HepG2 (cell line): ENCODE results near the gene ZNF615. TPM values are rescaled to one million over a fixed set of nuclear protein-coding genes. Genes with fewer than 3 reads are reported as not detected.

Source experiments
- AKNA ChIP-seq: sonication (generic); formaldehyde crosslinking; IDR thresholded peaks from 2 replicates; pipeline ENCODE4 v1.4.0; 2020; ENCODE audit warnings: missing genetic modification reagents, borderline replicate concordance
- ATM ChIP-seq: fragments of 450-650 bp; IDR thresholded peaks from 2 replicates; pipeline ENCODE4 v1.7.1; 2017; ENCODE audit warnings: mild to moderate bottlenecking, borderline replicate concordance
- FIP1L1 ChIP-seq: fragments of 200-400 bp; formaldehyde crosslinking; IDR thresholded peaks from 2 replicates; pipeline ENCODE4 v1.6.1; 2018; ENCODE audit warnings: low read depth, mild to moderate bottlenecking, low read length, moderate library complexity, borderline replicate concordance; ENCODE audit not compliant: insufficient read depth
- GATAD2A ChIP-seq: IDR thresholded peaks from 2 replicates; pipeline ENCODE4 v1.6.1; 2016
- PRDM10 ChIP-seq: sonication (generic); formaldehyde crosslinking; IDR thresholded peaks from 2 replicates; pipeline ENCODE4 v1.4.0; 2020; ENCODE audit warnings: low read depth, missing genetic modification reagents
- STAT5B ChIP-seq: sonication (generic); formaldehyde crosslinking; IDR thresholded peaks from 2 replicates; pipeline ENCODE4 v1.4.0; 2020; ENCODE audit warnings: missing genetic modification reagents
- TARDBP ChIP-seq: sonication (generic); formaldehyde crosslinking; IDR thresholded peaks from 2 replicates; pipeline ENCODE4 v1.8.0; 2022; ENCODE audit warnings: mild to moderate bottlenecking, missing genetic modification reagents
- ZKSCAN8 ChIP-seq: IDR thresholded peaks from 2 replicates; pipeline ENCODE4 v1.6.1; 2016; ENCODE audit warnings: borderline replicate concordance, missing genetic modification reagents, missing compliant biosample characterization
- ZMYM4 ChIP-seq: sonication (generic); formaldehyde crosslinking; IDR thresholded peaks from 2 replicates; pipeline ENCODE4 v1.8.1; 2023; ENCODE audit warnings: mild to moderate bottlenecking, missing genetic modification reagents
- ZNF780A ChIP-seq: sonication (generic); formaldehyde crosslinking; IDR thresholded peaks from 2 replicates; pipeline ENCODE4 v1.8.0; 2022; ENCODE audit warnings: mild to moderate bottlenecking, missing genetic modification reagents, moderate library complexity
- polyA plus RNA-seq, 8 experiments: library from polyadenylated mRNA; depleted of rRNA in 3 of 8; stranded (reverse) in 7 of 8; unstranded in 1 of 8; fragments of >200 nt; fragmentation: Illumina TruSeq in 4 of 8; extraction: Trizol in 4 of 8; gene quantifications; 2 replicates each; pipeline versions ENCODE4 v1.2.1 to v1.2.3, GENCODE V29; 2011 to 2016; ENCODE audit warnings: low read depth in 4 of 8, missing spikeins in 1 of 8, mixed read lengths in 1 of 8; ENCODE audit not compliant: insufficient read depth in 1 of 8
- total RNA-seq, 5 experiments: library from RNA; depleted of rRNA; stranded (reverse); fragments of >200 nt; fragmentation: Illumina TruSeq; extraction: Trizol; gene quantifications; 2 replicates each; pipeline ENCODE4 v1.2.3, GENCODE V29; 2016; ENCODE audit warnings: low read depth in 1 of 5
- TF ChIP-seq, protein P1 (sequence below): sonication (generic); formaldehyde crosslinking; IDR thresholded peaks from 2 replicates; pipeline ENCODE4 v1.4.0; 2020; ENCODE audit warnings: missing genetic modification reagents, borderline replicate concordance
- TF ChIP-seq, protein P2 (sequence below): sonication (generic); formaldehyde crosslinking; IDR thresholded peaks from 2 replicates; pipeline ENCODE4 v1.5.0; 2020; ENCODE audit warnings: missing genetic modification reagents

Gene ZNF615
- total and polyA plus RNA-seq, 2 of the 13 experiments (the other 11 are each of a cell fraction or from before 2014, with no cell fraction given): 5.2 to 7.8 TPM

DNA sequence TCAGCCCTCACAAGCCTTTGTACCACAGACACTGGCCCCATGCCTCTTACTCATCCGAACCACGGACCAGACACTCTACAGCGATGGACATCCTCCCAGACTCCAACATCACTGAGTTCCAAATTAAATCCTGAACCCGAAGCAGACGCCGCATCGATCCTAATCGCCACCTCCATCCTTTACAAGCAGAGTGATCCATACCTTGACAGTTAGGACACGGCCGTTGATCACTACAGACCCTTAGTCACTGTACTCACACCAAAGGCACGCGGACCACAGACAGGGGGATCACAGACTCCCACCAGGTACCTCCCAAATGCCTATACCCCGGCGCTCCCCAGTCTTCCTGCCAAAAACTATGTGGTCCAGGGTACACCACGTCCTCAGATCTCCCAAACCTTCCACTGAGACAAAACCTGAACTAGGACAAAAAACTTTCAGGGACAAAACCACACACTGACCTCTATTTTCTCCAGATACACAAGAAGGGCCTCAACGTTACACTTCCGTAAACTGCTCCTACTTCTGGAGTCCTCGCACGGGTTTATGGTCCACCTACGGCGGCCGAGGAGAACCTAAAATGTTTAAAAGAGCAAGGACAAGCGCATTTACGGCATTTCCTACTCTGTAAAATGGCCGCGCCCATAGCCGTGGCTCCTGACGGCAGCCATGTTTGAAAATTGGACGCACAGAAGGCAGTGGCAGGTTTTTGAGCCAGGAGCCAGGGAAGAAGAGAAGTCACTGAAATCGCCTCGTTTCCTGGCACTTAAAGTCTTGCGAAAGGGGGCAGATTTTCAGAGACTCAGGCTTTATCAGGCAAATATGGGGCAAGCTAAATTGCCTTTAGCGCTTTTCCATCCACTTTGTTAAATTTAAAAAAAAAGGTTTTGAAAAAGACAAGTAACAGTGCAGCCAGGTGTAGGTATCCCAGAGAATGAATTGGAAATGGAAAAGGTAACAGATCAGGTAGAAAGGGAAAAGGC lies 21.4 kb downstream of the ZNF615 start, which contains the start of gene ZNF350 (continued):
- TF ChIP-seq, protein P1, sequence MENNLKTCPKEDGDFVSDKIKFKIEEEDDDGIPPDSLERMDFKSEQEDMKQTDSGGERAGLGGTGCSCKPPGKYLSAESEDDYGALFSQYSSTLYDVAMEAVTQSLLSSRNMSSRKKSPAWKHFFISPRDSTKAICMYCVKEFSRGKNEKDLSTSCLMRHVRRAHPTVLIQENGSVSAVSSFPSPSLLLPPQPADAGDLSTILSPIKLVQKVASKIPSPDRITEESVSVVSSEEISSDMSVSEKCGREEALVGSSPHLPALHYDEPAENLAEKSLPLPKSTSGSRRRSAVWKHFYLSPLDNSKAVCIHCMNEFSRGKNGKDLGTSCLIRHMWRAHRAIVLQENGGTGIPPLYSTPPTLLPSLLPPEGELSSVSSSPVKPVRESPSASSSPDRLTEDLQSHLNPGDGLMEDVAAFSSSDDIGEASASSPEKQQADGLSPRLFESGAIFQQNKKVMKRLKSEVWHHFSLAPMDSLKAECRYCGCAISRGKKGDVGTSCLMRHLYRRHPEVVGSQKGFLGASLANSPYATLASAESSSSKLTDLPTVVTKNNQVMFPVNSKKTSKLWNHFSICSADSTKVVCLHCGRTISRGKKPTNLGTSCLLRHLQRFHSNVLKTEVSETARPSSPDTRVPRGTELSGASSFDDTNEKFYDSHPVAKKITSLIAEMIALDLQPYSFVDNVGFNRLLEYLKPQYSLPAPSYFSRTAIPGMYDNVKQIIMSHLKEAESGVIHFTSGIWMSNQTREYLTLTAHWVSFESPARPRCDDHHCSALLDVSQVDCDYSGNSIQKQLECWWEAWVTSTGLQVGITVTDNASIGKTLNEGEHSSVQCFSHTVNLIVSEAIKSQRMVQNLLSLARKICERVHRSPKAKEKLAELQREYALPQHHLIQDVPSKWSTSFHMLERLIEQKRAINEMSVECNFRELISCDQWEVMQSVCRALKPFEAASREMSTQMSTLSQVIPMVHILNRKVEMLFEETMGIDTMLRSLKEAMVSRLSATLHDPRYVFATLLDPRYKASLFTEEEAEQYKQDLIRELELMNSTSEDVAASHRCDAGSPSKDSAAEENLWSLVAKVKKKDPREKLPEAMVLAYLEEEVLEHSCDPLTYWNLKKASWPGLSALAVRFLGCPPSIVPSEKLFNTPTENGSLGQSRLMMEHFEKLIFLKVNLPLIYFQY (CRISPR knock-in tag): peak; percentile 59; the same call in 1 of the 2 replicates
- TF ChIP-seq FIP1L1 (no peak), ZNF780A (no peak), AKNA (no peak), TARDBP (peak; percentile 71), PRDM10 (peak; percentile 62; the same call in 1 of the 2 replicates), STAT5B (CRISPR knock-in tag) (no peak), GATAD2A (peak; percentile 71), ZKSCAN8 (CRISPR knock-in tag) (peak; percentile 81; the same call in 1 of the 2 replicates), ZMYM4 (peak; percentile 94), ATM (no peak)
- TF ChIP-seq, protein P2, sequence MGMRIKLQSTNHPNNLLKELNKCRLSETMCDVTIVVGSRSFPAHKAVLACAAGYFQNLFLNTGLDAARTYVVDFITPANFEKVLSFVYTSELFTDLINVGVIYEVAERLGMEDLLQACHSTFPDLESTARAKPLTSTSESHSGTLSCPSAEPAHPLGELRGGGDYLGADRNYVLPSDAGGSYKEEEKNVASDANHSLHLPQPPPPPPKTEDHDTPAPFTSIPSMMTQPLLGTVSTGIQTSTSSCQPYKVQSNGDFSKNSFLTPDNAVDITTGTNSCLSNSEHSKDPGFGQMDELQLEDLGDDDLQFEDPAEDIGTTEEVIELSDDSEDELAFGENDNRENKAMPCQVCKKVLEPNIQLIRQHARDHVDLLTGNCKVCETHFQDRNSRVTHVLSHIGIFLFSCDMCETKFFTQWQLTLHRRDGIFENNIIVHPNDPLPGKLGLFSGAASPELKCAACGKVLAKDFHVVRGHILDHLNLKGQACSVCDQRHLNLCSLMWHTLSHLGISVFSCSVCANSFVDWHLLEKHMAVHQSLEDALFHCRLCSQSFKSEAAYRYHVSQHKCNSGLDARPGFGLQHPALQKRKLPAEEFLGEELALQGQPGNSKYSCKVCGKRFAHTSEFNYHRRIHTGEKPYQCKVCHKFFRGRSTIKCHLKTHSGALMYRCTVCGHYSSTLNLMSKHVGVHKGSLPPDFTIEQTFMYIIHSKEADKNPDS (CRISPR knock-in tag): no peak
